H1 (cell line): ENCODE results near the gene RAB4B. TPM values are rescaled to one million over a fixed set of nuclear protein-coding genes. Genes with fewer than 3 reads are reported as not detected.

Source experiments
- CTCF ChIA-PET: fragments of 300-600 bp; sonication (Branson Sonifier 250); formaldehyde crosslinking; loops from one replicate; lab custom pipeline; 2021; ENCODE audit not compliant: partially characterized antibody; lab: Charles Lee
- POLR2A ChIA-PET: fragments of 300-600 bp; sonication (Branson Sonifier 250); formaldehyde crosslinking; loops from one replicate; lab custom pipeline; 2021; ENCODE audit warnings: inconsistent platforms; ENCODE audit not compliant: partially characterized antibody; lab: Charles Lee
- DNase-seq, 2 experiments: peaks; one replicate each; pipeline versions ENCODE4 v3.0.0 to v3.0.0-alpha.2; 2010 to 2022; ENCODE audit warnings: low spot score in 2 of 2, low read depth in 1 of 2, mixed read lengths in 1 of 2
- FAIRE-seq: peaks from 2 replicates; lab custom pipeline; 2011; peaks lifted over from hg19 to GRCh38; lab: Jason Lieb, UNC
- H2AFZ ChIP-seq: 2 replicates; pipeline ENCODE4 v1.8.1; 2012; ENCODE audit warnings: low read length, inconsistent platforms
- H2AK5ac ChIP-seq: 2 replicates; pipeline ENCODE4 v1.6.1; 2013; ENCODE audit warnings: low read depth, low read length
- H2BK120ac ChIP-seq: replicated peaks from 2 replicates; pipeline ENCODE3; 2013; ENCODE audit warnings: low read depth, low read length, inconsistent platforms
- H2BK12ac ChIP-seq: 2 replicates; pipeline ENCODE4 v1.6.1; 2013; ENCODE audit warnings: low read depth, low read length
- H2BK15ac ChIP-seq: 2 replicates; pipeline ENCODE4 v1.6.1; 2013; ENCODE audit warnings: low read length
- H2BK20ac ChIP-seq: 2 replicates; pipeline ENCODE4 v1.6.1; 2013; ENCODE audit warnings: low read length
- H2BK5ac ChIP-seq: 2 replicates; pipeline ENCODE4 v1.6.1; 2013; ENCODE audit warnings: low read depth, low read length
- H3K14ac ChIP-seq: 2 replicates; pipeline ENCODE4 v1.6.1; 2013; ENCODE audit warnings: inconsistent platforms; ENCODE audit not compliant: insufficient read length
- H3K18ac ChIP-seq: 2 replicates; pipeline ENCODE4 v1.6.1; 2013; ENCODE audit warnings: low read length; ENCODE audit errors: extremely low read depth
- H3K23ac ChIP-seq: 2 replicates; pipeline ENCODE4 v1.6.1; 2013; ENCODE audit warnings: inconsistent platforms; ENCODE audit not compliant: insufficient read length
- H3K23me2 ChIP-seq: 2 replicates; pipeline ENCODE4 v1.6.1; 2013; ENCODE audit warnings: low read depth, low read length
- H3K27ac ChIP-seq: 2 replicates; pipeline ENCODE4 v1.6.1; 2011; ENCODE audit warnings: low read depth, low read length, inconsistent platforms
- H3K27me3 ChIP-seq, 4 experiments: replicated peaks in 1 of 4; 1 replicate in 1 of 4; 2 replicates in 3 of 4; pipeline versions ENCODE4 v1.6.1 to v1.8.1; 2011 to 2013; ENCODE audit warnings: low read length in 3 of 4, mild to moderate bottlenecking in 3 of 4, inconsistent platforms in 2 of 4, mixed read lengths in 2 of 4, moderate library complexity in 1 of 4; ENCODE audit not compliant: control insufficient read depth in 3 of 4, insufficient read depth in 3 of 4; ENCODE audit errors: extremely low read depth in 1 of 4
- H3K36me3 ChIP-seq, 4 experiments: 2 replicates each; pipeline versions ENCODE4 v1.6.1 to v1.8.1; 2011 to 2013; ENCODE audit warnings: mild to moderate bottlenecking in 4 of 4, low read length in 3 of 4, moderate library complexity in 2 of 4, control low read depth in 1 of 4, inconsistent platforms in 1 of 4; ENCODE audit not compliant: insufficient read depth in 4 of 4, control insufficient read depth in 2 of 4
- H3K4ac ChIP-seq: replicated peaks from 2 replicates; pipeline ENCODE3; 2013; ENCODE audit warnings: low read length, low read depth, mixed read lengths, inconsistent platforms; ENCODE audit not compliant: insufficient read length
- H3K4me1 ChIP-seq, 4 experiments: replicated peaks in 1 of 4; 1 replicate in 1 of 4; 2 replicates in 3 of 4; pipeline versions ENCODE4 v1.6.1 to v1.8.1; 2011 to 2013; ENCODE audit warnings: low read length in 3 of 4, inconsistent platforms in 2 of 4, mixed read lengths in 1 of 4; ENCODE audit not compliant: insufficient read depth in 4 of 4, control insufficient read depth in 3 of 4
- H3K4me2 ChIP-seq, 2 experiments: 2 replicates each; pipeline versions ENCODE4 v1.6.1 to v1.8.1; 2011 to 2013; ENCODE audit warnings: low read depth in 2 of 2, low read length in 2 of 2, control low read depth in 1 of 2, inconsistent platforms in 1 of 2, mild to moderate bottlenecking in 1 of 2; ENCODE audit not compliant: insufficient read depth in 1 of 2
- H3K4me3 ChIP-seq, 4 experiments: fragments of 200-600, 300-600 bp in 1 of 4; sonication (generic), shearing (Covaris generic), sonication (Bioruptor Twin) in 1 of 4; 2 replicates each; pipeline versions ENCODE4 v1.5.1 to v1.8.1; 2011 to 2016; ENCODE audit warnings: low read length in 4 of 4, low read depth in 3 of 4, control low read depth in 2 of 4, inconsistent platforms in 2 of 4, mild to moderate bottlenecking in 2 of 4, mixed read lengths in 1 of 4, moderate library complexity in 1 of 4; ENCODE audit not compliant: insufficient read depth in 2 of 4; ENCODE audit errors: extremely low read depth in 1 of 4
- H3K56ac ChIP-seq: replicated peaks from 2 replicates; pipeline ENCODE3; 2013; ENCODE audit warnings: low read depth, mild to moderate bottlenecking, mixed read lengths, low read length, inconsistent platforms; ENCODE audit not compliant: insufficient read length
- H3K79me1 ChIP-seq: 2 replicates; pipeline ENCODE4 v1.6.1; 2013; ENCODE audit warnings: low read depth, low read length, control low read depth
- H3K79me2 ChIP-seq, 2 experiments: 2 replicates each; pipeline versions ENCODE4 v1.6.1 to v1.8.1; 2012 to 2013; ENCODE audit warnings: low read length in 2 of 2, mild to moderate bottlenecking in 2 of 2, inconsistent platforms in 1 of 2; ENCODE audit not compliant: insufficient read depth in 2 of 2, control insufficient read depth in 1 of 2
- H3K9ac ChIP-seq, 4 experiments: replicated peaks in 1 of 4; 1 replicate in 1 of 4; 2 replicates in 3 of 4; pipeline versions ENCODE4 v1.6.1 to v1.8.1; 2011 to 2013; ENCODE audit warnings: low read depth in 3 of 4, low read length in 3 of 4, control low read depth in 2 of 4, mild to moderate bottlenecking in 2 of 4, moderate library complexity in 2 of 4, inconsistent platforms in 1 of 4; ENCODE audit errors: extremely low read depth in 1 of 4
- H3K9me3 ChIP-seq, 2 experiments: 2 replicates each; pipeline versions ENCODE4 v1.6.1 to v1.8.1; 2012 to 2013; ENCODE audit warnings: mild to moderate bottlenecking in 2 of 2, moderate library complexity in 2 of 2, control low read depth in 1 of 2, inconsistent platforms in 1 of 2, low read depth in 1 of 2, low read length in 1 of 2, mixed read lengths in 1 of 2; ENCODE audit not compliant: insufficient read depth in 2 of 2
- H4K20me1 ChIP-seq, 2 experiments: replicated peaks in 1 of 2; 2 replicates each; pipeline versions ENCODE3 to v1.8.1; 2011 to 2013; ENCODE audit warnings: inconsistent platforms in 2 of 2, low read length in 2 of 2, mild to moderate bottlenecking in 1 of 2; ENCODE audit not compliant: insufficient read depth in 2 of 2, control insufficient read depth in 1 of 2
- H4K5ac ChIP-seq: 2 replicates; pipeline ENCODE4 v1.6.1; 2013; ENCODE audit warnings: low read length, low read depth, mixed read lengths, inconsistent platforms; ENCODE audit not compliant: insufficient read length
- H4K8ac ChIP-seq: 2 replicates; pipeline ENCODE4 v1.8.0; 2013; ENCODE audit warnings: mild to moderate bottlenecking, moderate library complexity, low read length, inconsistent platforms; ENCODE audit not compliant: insufficient read depth; ENCODE audit errors: extremely low read depth
- H4K91ac ChIP-seq: replicated peaks from 2 replicates; pipeline ENCODE3; 2013; ENCODE audit warnings: low read length, mixed read lengths, inconsistent platforms; ENCODE audit not compliant: insufficient read length
- BCL11A ChIP-seq, 2 experiments: IDR thresholded peaks; one replicate each; pipeline ENCODE4 v1.6.1; 2011; ENCODE audit warnings: low read depth in 2 of 2, low read length in 2 of 2, mild to moderate bottlenecking in 2 of 2
- BRCA1 ChIP-seq: IDR thresholded peaks from 2 replicates; pipeline ENCODE4 v1.6.1; 2012; ENCODE audit warnings: low read depth, low read length, improper control_type of control experiment
- NRF1 ChIP-seq: IDR thresholded peaks from 2 replicates; pipeline ENCODE4 v1.6.1; 2011; ENCODE audit warnings: mild to moderate bottlenecking, low read depth, low read length, improper control_type of control experiment
- POLR2A ChIP-seq, 2 experiments: IDR thresholded peaks; 1 replicate in 1 of 2; 2 replicates in 1 of 2; pipeline ENCODE4 v1.6.1; 2011; ENCODE audit warnings: low read depth in 2 of 2, low read length in 2 of 2, mild to moderate bottlenecking in 2 of 2; ENCODE audit errors: control extremely low read depth in 1 of 2
- POU5F1 ChIP-seq: IDR thresholded peaks from 2 replicates; pipeline ENCODE4 v1.6.1; 2011; ENCODE audit warnings: low read depth, mild to moderate bottlenecking, low read length, moderate library complexity
- RNF2 ChIP-seq: fragments of 200-900, 300-1000 bp; sonication (generic); IDR thresholded peaks from 2 replicates; pipeline ENCODE4 v1.7.1; 2016; ENCODE audit warnings: borderline replicate concordance, low read depth, mild to moderate bottlenecking, antibody characterized with exemption, low read length; ENCODE audit not compliant: poor library complexity, severe bottlenecking; ENCODE audit errors: missing control alignments
- ZNF274 ChIP-seq: IDR thresholded peaks from 2 replicates; pipeline ENCODE4 v1.7.0; 2012; ENCODE audit warnings: low read length, borderline replicate concordance; ENCODE audit errors: extremely low read depth
- WGBS, 2 experiments: shearing (Covaris generic) in 1 of 2; methylation state at CpG; one replicate each; pipeline versions ENCODE4 v1.1.6 to v1.1.7; 2013 to 2015; ENCODE audit warnings: low lambda C conversion rate in 2 of 2, mixed read lengths in 2 of 2, inconsistent platforms in 1 of 2, low coverage in 1 of 2, missing lambda C conversion rate in 1 of 2; ENCODE audit not compliant: insufficient replicate concordance in 2 of 2, insufficient coverage in 1 of 2, insufficient read length in 1 of 2; ENCODE audit errors: extremely low coverage in 1 of 2, missing lambda C conversion rate in 1 of 2; 5-methylcytosine and 5-hydroxymethylcytosine counted together
- polyA plus RNA-seq, 7 experiments: library from polyadenylated mRNA; depleted of rRNA in 3 of 7; stranded (reverse) in 5 of 7; unstranded in 2 of 7; fragments of >200 nt in 5 of 7; fragments of 200-250 nt in 2 of 7; gene quantifications; 1 replicate in 5 of 7; 2 replicates in 1 of 7; 4 replicates in 1 of 7; pipeline versions ENCODE4 v1.2.1 to v1.2.3, GENCODE V29; 2011 to 2013; ENCODE audit warnings: missing spikeins in 2 of 7, mixed read lengths in 2 of 7
- total RNA-seq: library from RNA; stranded (reverse); fragmentation: NEBNext Ultra II Directional; extraction: Animal tissue kit (Norgen Biotek cat#: 25700); gene quantifications from 2 replicates; pipeline ENCODE4 v1.2.1, GENCODE V29; 2021

The RAB4B gene
- total and polyA plus RNA-seq, 2 of the 8 experiments (the other 6 are each of a cell fraction or from before 2014, with no cell fraction given) = 15.9 to 28.6 TPM

- H3K56ac ChIP-seq = no peak overlapping the region
- no peaks in the 10 kb centered on the region for H3K79me1 ChIP-seq
- TF ChIP-seq BCL11A (IDR thresholded peaks at IDR 0.05; ENCODE audit: low read depth in 2 of 2, low read length in 2 of 2) (no peak), RNF2 (no peak), ZNF274 (no peak), POLR2A (IDR thresholded peaks at IDR 0.05; ENCODE audit: control extremely low read depth in 1 of 2, low read depth in 2 of 2, low read length in 2 of 2) (no peak), BRCA1 (no peak), NRF1 (no peak), POU5F1 (no peak)
- TF ChIP-seq, all 59 proteins: peak for 0
- no peak overlapping the region for H3K4me2 ChIP-seq
- H2AK5ac ChIP-seq = no peak overlapping the region
- H3K4me3 ChIP-seq = no peak overlapping the region
- no peaks in the 10 kb centered on the region for H3K36me3 ChIP-seq
- peaks cover 8% of the 10 kb centered on the region; the same call in 1 of the 2 replicates for H3K23me2 ChIP-seq
- no peak overlapping the region for H3K18ac ChIP-seq
- no peak overlapping the region for H4K8ac ChIP-seq
- H4K5ac ChIP-seq = no peak overlapping the region
- no peak overlapping the region for H3K4ac ChIP-seq
- H3K27ac ChIP-seq = no peak overlapping the region
- H3K27me3 ChIP-seq = no peaks in the 10 kb centered on the region
- H3K4me1 ChIP-seq = peaks cover 0 to 9% (median 6%) of the 10 kb centered on the region in 4 experiments; a peak in 6 of 7 replicates
- no peak overlapping the region for H4K91ac ChIP-seq
- FAIRE-seq (no peak), DNase-seq (no peak)
- no peak overlapping the region for H3K9ac ChIP-seq
- no peak overlapping the region for H2AFZ ChIP-seq
- H2BK5ac ChIP-seq = no peak overlapping the region
- WGBS, 2 experiments = 96% methylated on average over 5 of the region's 5 CpGs; no CpG with 5 or more reads in 1 of the 2 experiments
- no peak overlapping the region for H2BK20ac ChIP-seq
- no peaks in the 10 kb centered on the region for H3K9me3 ChIP-seq
- H4K20me1 ChIP-seq = no peaks in the 10 kb centered on the region
- POLR2A ChIA-PET = interaction anchor here (1.1 to 11.2 kb wide), 3 partner anchors 10 to 22 kb away, joined by 3 to 218 read pairs (median 40); partner anchors contain the start of gene EGLN2
- CTCF ChIA-PET = interaction anchor here (0.6 kb wide), 1 partner anchor 317 kb away, joined by 3 read pairs; no protein-coding TSS in a partner anchor
- H3K79me2 ChIP-seq = no peaks in the 10 kb centered on the region
- no peak overlapping the region for H2BK120ac ChIP-seq
- H2BK15ac ChIP-seq = no peak overlapping the region
- no peak overlapping the region for H3K14ac ChIP-seq
- no peak overlapping the region for H3K23ac ChIP-seq
- no peak overlapping the region for H2BK12ac ChIP-seq
Measured at GRCh38 chr19:40780582-40780981, 2.5 kb downstream of the RAB4B start.
